Activated naive CD8-positive, alpha-beta T cell treated with anti-CD3 and anti-CD28 coated beads, Interleukin-2, amount 50 U/mL, for 24 hours (primary cell): ENCODE results near the gene MAB21L2.

Source experiments
- ATAC-seq: fragments of 150-1000 bp; cut with Tn5 transposase; one replicate; pipeline ENCODE4 v1.10.0; 2021
- DNase-seq: peaks from one replicate; pipeline ENCODE4 v3.0.0; 2021
- H3K27ac Mint-ChIP-seq: one replicate; pipeline ENCODE4 v1.8.0; 2021; ENCODE audit warnings: mild to moderate bottlenecking, mixed read lengths
- H3K27me3 Mint-ChIP-seq: one replicate; pipeline ENCODE4 v1.8.0; 2021; ENCODE audit warnings: mixed read lengths
- H3K36me3 Mint-ChIP-seq: one replicate; pipeline ENCODE4 v1.8.0; 2021; ENCODE audit warnings: low read depth, mixed read lengths
- H3K4me1 Mint-ChIP-seq: one replicate; pipeline ENCODE4 v1.8.0; 2021; ENCODE audit warnings: mixed read lengths
- H3K4me3 Mint-ChIP-seq: one replicate; pipeline ENCODE4 v1.8.0; 2021; ENCODE audit warnings: mild to moderate bottlenecking, moderate library complexity, mixed read lengths
- H3K9me3 Mint-ChIP-seq: one replicate; pipeline ENCODE4 v1.8.0; 2021; ENCODE audit warnings: mixed read lengths

The MAB21L2 gene

DNA sequence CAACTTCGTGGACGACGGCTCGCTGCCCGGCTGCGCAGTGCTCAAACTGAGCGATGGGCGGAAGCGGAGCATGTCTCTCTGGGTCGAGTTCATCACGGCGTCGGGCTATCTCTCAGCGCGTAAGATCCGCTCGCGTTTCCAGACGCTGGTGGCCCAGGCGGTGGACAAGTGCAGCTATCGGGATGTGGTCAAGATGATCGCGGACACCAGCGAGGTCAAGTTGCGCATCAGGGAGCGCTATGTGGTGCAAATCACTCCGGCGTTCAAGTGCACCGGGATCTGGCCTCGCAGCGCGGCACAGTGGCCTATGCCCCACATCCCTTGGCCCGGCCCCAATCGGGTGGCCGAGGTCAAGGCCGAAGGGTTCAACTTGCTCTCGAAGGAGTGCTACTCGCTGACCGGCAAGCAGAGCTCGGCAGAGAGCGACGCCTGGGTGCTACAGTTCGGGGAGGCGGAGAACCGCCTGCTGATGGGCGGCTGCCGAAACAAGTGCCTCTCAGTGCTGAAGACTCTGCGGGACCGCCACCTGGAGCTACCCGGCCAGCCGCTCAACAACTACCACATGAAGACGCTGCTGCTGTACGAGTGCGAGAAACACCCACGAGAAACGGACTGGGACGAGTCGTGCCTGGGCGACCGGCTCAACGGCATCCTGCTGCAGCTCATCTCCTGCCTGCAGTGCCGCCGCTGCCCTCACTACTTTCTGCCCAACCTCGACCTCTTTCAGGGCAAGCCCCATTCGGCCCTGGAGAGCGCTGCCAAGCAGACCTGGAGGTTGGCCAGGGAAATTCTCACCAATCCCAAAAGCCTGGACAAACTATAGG, 1.5 kb downstream of the MAB21L2 start:
- ATAC-seq (no peak), DNase-seq (no peak)
- Mint-ChIP-seq H3K9me3 (no peaks in the 10 kb centered on the region), H3K27ac (no peak overlapping the region), H3K27me3 (no peaks in the 10 kb centered on the region), H3K4me3 (no peak overlapping the region), H3K4me1 (no peaks in the 10 kb centered on the region), H3K36me3 (peaks cover 52% of the 10 kb centered on the region)

- Mint-ChIP-seq H3K4me1 (no peaks in the 10 kb centered on the region), H3K36me3 (peaks cover 49% of the 10 kb centered on the region), H3K27ac (no peak overlapping the region), H3K27me3 (no peaks in the 10 kb centered on the region), H3K4me3 (no peak overlapping the region), H3K9me3 (no peaks in the 10 kb centered on the region)
- DNase-seq (no peak), ATAC-seq (no peak)
Observed at GRCh38 chr4:150584111-150584915, 2.4 kb downstream of the MAB21L2 start.

GRCh38 chr4:150585611-150586010, 3.7 kb downstream of the MAB21L2 start:
- ATAC-seq, result no peak

GRCh38 chr4:150586162-150586810, 4.3 kb downstream of the MAB21L2 start:
- H3K27me3 Mint-ChIP-seq, result no peaks in the 10 kb centered on the region
- H3K9me3 Mint-ChIP-seq, result no peaks in the 10 kb centered on the region
- no peak for ATAC-seq
- H3K36me3 Mint-ChIP-seq, result peaks cover 47% of the 10 kb centered on the region
- no peak overlapping the region for H3K27ac Mint-ChIP-seq
- DNase-seq, result no peak
- no peaks in the 10 kb centered on the region for H3K4me1 Mint-ChIP-seq
- H3K4me3 Mint-ChIP-seq, result no peak overlapping the region

More at GRCh38 chr4:150585611-150586010, 3.7 kb downstream of the MAB21L2 start:
- DNase-seq, result no peak
- H3K27ac Mint-ChIP-seq, result no peak overlapping the region
- no peaks in the 10 kb centered on the region for H3K4me1 Mint-ChIP-seq
- no peaks in the 10 kb centered on the region for H3K27me3 Mint-ChIP-seq
- H3K4me3 Mint-ChIP-seq, result no peak overlapping the region
- peaks cover 49% of the 10 kb centered on the region for H3K36me3 Mint-ChIP-seq
- H3K9me3 Mint-ChIP-seq, result no peaks in the 10 kb centered on the region

- no peak for ATAC-seq
- Mint-ChIP-seq H3K4me3 (no peak overlapping the region), H3K4me1 (no peaks in the 10 kb centered on the region), H3K27ac (no peak overlapping the region), H3K27me3 (no peaks in the 10 kb centered on the region), H3K36me3 (peaks cover 34% of the 10 kb centered on the region), H3K9me3 (no peaks in the 10 kb centered on the region)
- no peak for DNase-seq
Observed at GRCh38 chr4:150588316-150588715, 6.4 kb downstream of the MAB21L2 start.

GRCh38 chr4:150589157-150589556, 7.2 kb downstream of the MAB21L2 start:
- H3K27ac Mint-ChIP-seq, result no peak overlapping the region
- no peak overlapping the region for H3K4me3 Mint-ChIP-seq
- no peaks in the 10 kb centered on the region for H3K27me3 Mint-ChIP-seq
- DNase-seq (no peak), ATAC-seq (no peak)
- H3K9me3 Mint-ChIP-seq, result no peaks in the 10 kb centered on the region
- H3K4me1 Mint-ChIP-seq, result no peaks in the 10 kb centered on the region
- peaks cover 26% of the 10 kb centered on the region for H3K36me3 Mint-ChIP-seq

DNA sequence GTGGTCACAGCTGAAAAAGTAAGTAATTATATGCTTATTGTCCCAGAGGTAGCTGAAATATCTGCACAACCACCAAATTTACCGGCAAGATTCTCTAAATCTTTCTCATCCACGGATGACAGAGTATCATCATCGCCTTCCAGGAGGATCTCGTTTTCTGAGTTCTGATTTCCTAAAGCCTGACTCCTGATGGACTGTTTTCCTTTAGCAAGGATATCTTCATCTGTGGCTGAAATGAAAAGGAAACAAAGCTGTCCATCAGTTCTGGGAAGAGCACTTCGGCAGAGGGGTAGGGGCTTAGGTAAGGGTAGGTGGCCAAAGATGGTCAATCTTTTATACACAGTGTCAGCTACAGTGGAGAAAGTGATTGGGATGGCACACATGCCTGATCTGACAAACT, 8.7 kb downstream of the MAB21L2 start:
- Mint-ChIP-seq H3K9me3 (no peaks in the 10 kb centered on the region), H3K4me1 (no peaks in the 10 kb centered on the region), H3K27me3 (no peaks in the 10 kb centered on the region), H3K4me3 (no peak overlapping the region), H3K36me3 (peaks cover 17% of the 10 kb centered on the region), H3K27ac (no peak overlapping the region)
- DNase-seq, result no peak
- no peak for ATAC-seq

GRCh38 chr4:150591406-150591805, 9.5 kb downstream of the MAB21L2 start:
- Mint-ChIP-seq H3K36me3 (peaks cover 10% of the 10 kb centered on the region), H3K9me3 (no peaks in the 10 kb centered on the region), H3K27ac (no peak overlapping the region), H3K4me3 (no peak overlapping the region), H3K27me3 (no peaks in the 10 kb centered on the region), H3K4me1 (no peaks in the 10 kb centered on the region)
- no peak for ATAC-seq
- no peak for DNase-seq

GRCh38 chr4:150591904-150592303, 10.0 kb downstream of the MAB21L2 start:
- Mint-ChIP-seq H3K36me3 (peaks cover 9% of the 10 kb centered on the region), H3K27ac (no peak overlapping the region), H3K27me3 (no peaks in the 10 kb centered on the region), H3K4me3 (no peak overlapping the region), H3K9me3 (no peaks in the 10 kb centered on the region), H3K4me1 (no peaks in the 10 kb centered on the region)
- ATAC-seq (no peak), DNase-seq (no peak)

DNA sequence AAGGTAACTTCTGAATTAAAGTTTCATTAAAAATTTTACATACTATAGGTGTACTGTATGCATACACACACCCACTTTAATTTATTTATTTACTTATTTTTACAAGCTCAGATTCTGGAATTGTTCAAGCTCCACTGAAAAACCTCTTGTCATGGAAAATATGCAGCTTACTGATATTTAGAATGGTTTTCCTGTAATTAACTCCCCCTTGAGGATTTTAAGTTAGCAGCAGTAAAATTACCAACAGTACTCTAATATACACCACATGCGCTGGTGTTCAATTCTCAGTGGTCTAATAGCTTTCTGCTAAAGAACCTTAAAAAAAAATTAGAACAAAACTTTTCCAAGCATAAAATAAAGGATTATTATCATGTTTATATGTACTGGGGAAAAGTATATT, 12.0 kb downstream of the MAB21L2 start:
- no peaks in the 10 kb centered on the region for H3K9me3 Mint-ChIP-seq
- DNase-seq, result no peak
- no peak overlapping the region for H3K4me3 Mint-ChIP-seq
- no peak for ATAC-seq
- H3K4me1 Mint-ChIP-seq, result no peaks in the 10 kb centered on the region
- H3K27ac Mint-ChIP-seq, result no peak overlapping the region
- no peaks in the 10 kb centered on the region for H3K27me3 Mint-ChIP-seq
- H3K36me3 Mint-ChIP-seq, result peaks cover 15% of the 10 kb centered on the region

- no peaks in the 10 kb centered on the region for H3K4me1 Mint-ChIP-seq
- no peak for DNase-seq
- H3K27me3 Mint-ChIP-seq, result no peaks in the 10 kb centered on the region
- H3K4me3 Mint-ChIP-seq, result no peak overlapping the region
- ATAC-seq, result no peak
- no peaks in the 10 kb centered on the region for H3K9me3 Mint-ChIP-seq
- no peak overlapping the region for H3K27ac Mint-ChIP-seq
- H3K36me3 Mint-ChIP-seq, result peaks cover 7% of the 10 kb centered on the region
Observed at GRCh38 chr4:150598909-150599308, 17.0 kb downstream of the MAB21L2 start.

DNA sequence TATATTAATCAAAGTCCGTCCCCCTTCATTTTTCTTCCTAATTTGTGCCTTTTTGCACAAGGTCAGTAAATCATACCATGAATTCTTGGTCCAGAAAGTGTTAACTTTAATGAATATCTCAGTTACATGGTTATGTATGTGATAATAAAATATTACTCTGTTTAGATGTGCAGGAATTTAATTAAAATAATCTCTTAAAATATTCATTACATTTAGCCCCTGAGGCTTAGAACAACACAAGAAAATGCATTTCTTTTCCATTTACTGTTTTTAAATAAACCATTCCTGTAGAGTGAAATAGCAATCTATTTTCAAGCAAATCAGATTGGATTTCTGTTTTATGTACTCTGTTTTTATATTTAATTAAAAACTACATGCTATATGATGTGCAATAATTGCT, 17.6 kb downstream of the MAB21L2 start:
- H3K4me1 Mint-ChIP-seq, result no peaks in the 10 kb centered on the region
- ATAC-seq (no peak), DNase-seq (no peak)
- no peak overlapping the region for H3K27ac Mint-ChIP-seq
- no peak overlapping the region for H3K4me3 Mint-ChIP-seq
- H3K36me3 Mint-ChIP-seq, result peaks cover 7% of the 10 kb centered on the region
- no peaks in the 10 kb centered on the region for H3K27me3 Mint-ChIP-seq
- no peaks in the 10 kb centered on the region for H3K9me3 Mint-ChIP-seq

GRCh38 chr4:150600812-150601445, 19.0 kb downstream of the MAB21L2 start:
- H3K36me3 Mint-ChIP-seq, result peaks cover 7% of the 10 kb centered on the region
- no peaks in the 10 kb centered on the region for H3K4me1 Mint-ChIP-seq
- ATAC-seq (no peak), DNase-seq (no peak)
- H3K27ac Mint-ChIP-seq, result no peak overlapping the region
- H3K27me3 Mint-ChIP-seq, result no peaks in the 10 kb centered on the region
- H3K9me3 Mint-ChIP-seq, result no peaks in the 10 kb centered on the region
- no peak overlapping the region for H3K4me3 Mint-ChIP-seq

DNA sequence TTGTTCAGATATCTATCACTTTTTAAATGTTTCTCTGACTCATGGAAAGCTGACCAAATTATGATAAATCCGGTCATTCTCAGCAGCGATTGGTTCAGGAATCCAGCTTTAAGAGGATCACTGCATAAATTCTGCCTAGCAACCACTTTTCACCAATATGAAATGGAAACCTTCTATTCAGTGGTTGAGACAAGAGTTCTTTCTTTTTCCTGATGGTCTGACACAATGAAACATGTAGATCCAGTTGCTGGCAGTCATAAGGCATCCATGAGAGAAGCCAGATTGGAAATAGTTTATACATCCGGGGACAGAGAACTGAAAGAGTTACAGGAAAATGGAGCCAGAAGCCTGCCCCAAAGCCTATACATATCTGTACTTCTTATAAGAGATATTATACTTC, 27.2 kb downstream of the MAB21L2 start:
- no peak for DNase-seq
- no peak overlapping the region for H3K4me3 Mint-ChIP-seq
- H3K4me1 Mint-ChIP-seq, result peaks cover 2% of the 10 kb centered on the region
- no peaks in the 10 kb centered on the region for H3K27me3 Mint-ChIP-seq
- H3K9me3 Mint-ChIP-seq, result no peaks in the 10 kb centered on the region
- no peak for ATAC-seq
- H3K36me3 Mint-ChIP-seq, result peaks cover 16% of the 10 kb centered on the region
- H3K27ac Mint-ChIP-seq, result no peak overlapping the region
